SK-N-SH treated with all-trans-retinoic acid at 6 μM for 48 hours (cell line): ENCODE results near the gene ABO.

Source experiments
- ARNTL ChIP-seq: fragments of 450-650 bp; formaldehyde crosslinking; IDR thresholded peaks from 2 replicates; pipeline ENCODE4 v1.5.0; 2020; ENCODE audit warnings: low read depth, mild to moderate bottlenecking, moderate library complexity, borderline replicate concordance
- BACH2 ChIP-seq: fragments of 250-450 bp; sonication (Bioruptor Pico); IDR thresholded peaks from 2 replicates; pipeline ENCODE4 v1.9.0; 2021; ENCODE audit warnings: mild to moderate bottlenecking, borderline replicate concordance
- CREB5 ChIP-seq: fragments of 250-450 bp; sonication (Bioruptor Pico); IDR thresholded peaks from 2 replicates; pipeline ENCODE4 v1.5.1; 2020; ENCODE audit warnings: low read depth, mild to moderate bottlenecking, moderate library complexity
- CSDC2 ChIP-seq: fragments of 250-450 bp; sonication (Bioruptor Pico); IDR thresholded peaks from 2 replicates; pipeline ENCODE4 v1.5.0; 2020; ENCODE audit warnings: mild to moderate bottlenecking, moderate library complexity
- OSR1 ChIP-seq: fragments of 250-450 bp; sonication (Bioruptor Pico); IDR thresholded peaks from 2 replicates; pipeline ENCODE4 v1.8.0; 2022; ENCODE audit warnings: moderate library complexity, mild to moderate bottlenecking, inconsistent platforms
- ZC3H10 ChIP-seq: fragments of 250-450 bp; sonication (Bioruptor Pico); IDR thresholded peaks from 2 replicates; pipeline ENCODE4 v1.5.1; 2021; ENCODE audit warnings: mild to moderate bottlenecking, moderate library complexity
- TF ChIP-seq, protein P1 (sequence below): fragments of 250-450 bp; sonication (Bioruptor Pico); IDR thresholded peaks from 2 replicates; pipeline ENCODE4 v1.8.0; 2020; ENCODE audit warnings: mild to moderate bottlenecking, moderate library complexity, borderline replicate concordance

GRCh38 chr9:133274236-133275104 is 531 bp downstream of the ABO start:
- TF ChIP-seq ARNTL (CRISPR knock-in tag) (no peak), CREB5 (no peak), ZC3H10 (CRISPR knock-in tag) (no peak), CSDC2 (no peak), OSR1 (CRISPR knock-in tag) (no peak), BACH2 (CRISPR knock-in tag) (no peak)
- TF ChIP-seq, protein P1, sequence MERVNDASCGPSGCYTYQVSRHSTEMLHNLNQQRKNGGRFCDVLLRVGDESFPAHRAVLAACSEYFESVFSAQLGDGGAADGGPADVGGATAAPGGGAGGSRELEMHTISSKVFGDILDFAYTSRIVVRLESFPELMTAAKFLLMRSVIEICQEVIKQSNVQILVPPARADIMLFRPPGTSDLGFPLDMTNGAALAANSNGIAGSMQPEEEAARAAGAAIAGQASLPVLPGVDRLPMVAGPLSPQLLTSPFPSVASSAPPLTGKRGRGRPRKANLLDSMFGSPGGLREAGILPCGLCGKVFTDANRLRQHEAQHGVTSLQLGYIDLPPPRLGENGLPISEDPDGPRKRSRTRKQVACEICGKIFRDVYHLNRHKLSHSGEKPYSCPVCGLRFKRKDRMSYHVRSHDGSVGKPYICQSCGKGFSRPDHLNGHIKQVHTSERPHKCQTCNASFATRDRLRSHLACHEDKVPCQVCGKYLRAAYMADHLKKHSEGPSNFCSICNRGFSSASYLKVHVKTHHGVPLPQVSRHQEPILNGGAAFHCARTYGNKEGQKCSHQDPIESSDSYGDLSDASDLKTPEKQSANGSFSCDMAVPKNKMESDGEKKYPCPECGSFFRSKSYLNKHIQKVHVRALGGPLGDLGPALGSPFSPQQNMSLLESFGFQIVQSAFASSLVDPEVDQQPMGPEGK (CRISPR knock-in tag), result no peak
